Choroid plexus epithelial cell (primary cell): ENCODE results near the gene FBXO21.
"Not testable (repeated sequence)": the region's sequence is repeated elsewhere in the genome, so short reads cannot be mapped to it uniquely, and the experiment has no call there.

Experiments
- DNase-seq: peaks from one replicate; pipeline ENCODE4 v3.0.0-alpha.2; 2010; ENCODE audit warnings: low read depth
- H3K4me3 ChIP-seq: 2 replicates; pipeline ENCODE4 v1.5.1; 2011; ENCODE audit warnings: low read depth, mild to moderate bottlenecking, control low read depth, low read length, moderate library complexity
- CTCF ChIP-seq: conservative IDR thresholded peaks from 2 replicates; pipeline ENCODE4 v1.5.1; 2011; ENCODE audit warnings: low read depth, mild to moderate bottlenecking, control low read depth, inconsistent platforms, low read length, moderate library complexity

FBXO21 gene

GRCh38 chr12:117207675-117208074 is 17.4 kb upstream of the FBXO21 start:
- no peak for DNase-seq
- no peak overlapping the region for H3K4me3 ChIP-seq
- no peak for TF ChIP-seq CTCF

- DNase-seq: no peak
- H3K4me3 ChIP-seq: no peak overlapping the region
- TF ChIP-seq CTCF: no peak
These were observed 12.3 kb upstream of the FBXO21 start for GRCh38 chr12:117202556-117202955.

- no peak for DNase-seq
- H3K4me3 ChIP-seq: no peak overlapping the region
- TF ChIP-seq CTCF: no peak
These were observed 11.8 kb upstream of the FBXO21 start for GRCh38 chr12:117202033-117202432.

GRCh38 chr12:117199956-117200744 is 9.9 kb upstream of the FBXO21 start:
- H3K4me3 ChIP-seq, DNase-seq: not testable (repeated sequence)

- not testable (repeated sequence) for DNase-seq, H3K4me3 ChIP-seq
These were observed 6.1 kb upstream of the FBXO21 start for GRCh38 chr12:117196334-117196733.

- not testable (repeated sequence) for H3K4me3 ChIP-seq, DNase-seq
These were observed 4.8 kb upstream of the FBXO21 start for GRCh38 chr12:117195027-117195426.

- TF ChIP-seq CTCF: no peak
- no peak for DNase-seq
- H3K4me3 ChIP-seq: no peak overlapping the region
These were observed 3.6 kb upstream of the FBXO21 start for GRCh38 chr12:117193903-117194302.

GRCh38 chr12:117192581-117192980 is 2.3 kb upstream of the FBXO21 start:
- DNase-seq: not testable (repeated sequence)

GRCh38 chr12:117192057-117192456 is 1.8 kb upstream of the FBXO21 start:
- H3K4me3 ChIP-seq: no peak overlapping the region
- no peak for TF ChIP-seq CTCF
- DNase-seq: peak; percentile 10

More at GRCh38 chr12:117192581-117192980, 2.3 kb upstream of the FBXO21 start:
- H3K4me3 ChIP-seq: not testable (repeated sequence)
